Measurements from ENCODE around the gene TIMM23B. TPM values are rescaled to one million over a fixed set of nuclear protein-coding genes. Genes with fewer than 3 reads are reported as not detected.
"Not testable (repeated sequence)": the region's sequence is repeated elsewhere in the genome, so short reads cannot be mapped to it uniquely, and the experiment has no call there.

TIMM23B gene
- total RNA-seq, 1 experiment from 2014 or later = 24.2 TPM

DNA sequence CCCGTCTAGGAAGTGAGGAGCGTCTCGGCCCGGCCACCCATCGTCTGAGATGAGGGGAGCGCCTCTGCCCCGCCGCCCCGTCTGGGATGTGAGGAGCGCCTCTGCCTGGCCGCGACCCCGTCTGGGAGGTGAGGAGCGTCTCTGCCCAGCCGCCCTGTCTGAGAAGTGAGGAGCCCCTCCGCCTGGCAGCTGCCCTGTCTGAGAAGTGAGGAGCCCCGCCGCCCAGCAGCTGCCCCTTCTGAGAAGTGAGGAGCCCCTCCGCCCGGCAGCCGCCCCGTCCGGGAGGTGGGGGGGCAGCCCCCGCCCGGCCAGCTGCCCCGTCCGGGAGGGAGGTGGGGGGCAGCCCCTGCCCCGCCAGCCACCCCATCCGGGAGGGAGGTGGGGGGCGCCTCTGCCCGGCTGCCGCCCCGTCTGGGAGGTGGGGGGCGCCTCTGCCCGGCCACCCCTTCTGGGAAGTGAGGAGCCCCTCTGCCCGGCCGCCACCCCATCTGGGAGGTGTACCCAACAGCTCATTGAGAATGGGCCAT is 28.5 kb downstream of the TIMM23B start:
- H3K56ac ChIP-seq (ENCODE audit: insufficient read length, low read depth, low read length); H3K14ac ChIP-seq (ENCODE audit: insufficient read depth, low read length); H3K23ac ChIP-seq (ENCODE audit: insufficient read length, low read depth, low read length); H3K4me1 Mint-ChIP-seq; H4K5ac ChIP-seq (ENCODE audit: insufficient read length, low read depth, low read length); H3K9me3 Mint-ChIP-seq; H2BK20ac ChIP-seq (ENCODE audit: low read depth, low read length, poor library complexity, severe bottlenecking); H3K23me2 ChIP-seq (ENCODE audit: insufficient read length, low read depth, low read length, poor library complexity, severe bottlenecking); H3K79me2 ChIP-seq (ENCODE audit: insufficient read depth, low read length); H3K79me1 ChIP-seq (ENCODE audit: insufficient read depth, low read depth, low read length, poor library complexity, severe bottlenecking); H3T11ph ChIP-seq (ENCODE audit: low read length); H2BK120ac ChIP-seq (ENCODE audit: low read depth, low read length, poor library complexity, severe bottlenecking); DNase-seq; H3K4me1 ChIP-seq (ENCODE audit: insufficient read depth, low read length); H2AK5ac ChIP-seq (ENCODE audit: insufficient read length, low read length); H2BK15ac ChIP-seq (ENCODE audit: low read depth, low read length); H4K20me1 ChIP-seq (ENCODE audit: control insufficient read depth, insufficient read depth, insufficient read length); H3K4me3 Mint-ChIP-seq; H2BK5ac ChIP-seq (ENCODE audit: insufficient read length, low read length); H3K4me2 ChIP-seq (ENCODE audit: insufficient read depth, insufficient read length, low read length); H3K27me3 ChIP-seq (ENCODE audit: insufficient read depth, low read length); H2AFZ ChIP-seq (ENCODE audit: low read length); H3K9ac ChIP-seq (ENCODE audit: extremely low read depth, insufficient read length, low read length); H3K27me3 Mint-ChIP-seq (ENCODE audit: low read depth); H3K18ac ChIP-seq (ENCODE audit: insufficient read length, low read depth, low read length); H4K91ac ChIP-seq (ENCODE audit: insufficient read length, low read depth, low read length); H3K4ac ChIP-seq (ENCODE audit: low read depth, low read length); H3K9me3 ChIP-seq (ENCODE audit: control insufficient read depth, low read depth, low read length); H2BK12ac ChIP-seq (ENCODE audit: insufficient read length, low read depth, low read length); H3K27ac ChIP-seq (ENCODE audit: insufficient read length, low read depth, low read length); H4K8ac ChIP-seq (replicated peaks; ENCODE audit: insufficient read length, low read depth, low read length); H3K27ac Mint-ChIP-seq: not testable (repeated sequence)
- no CpG with 5 or more reads among the region's 37 CpGs for WGBS (ENCODE audit: extremely low coverage, insufficient read length, low lambda C conversion rate)
- peaks cover 11 to 24% (median 14%) of the 10 kb centered on the region in 3 experiments for H3K36me3 Mint-ChIP-seq (ENCODE audit: insufficient read depth in 1 of 3, low read depth in 3 of 3)

DNA sequence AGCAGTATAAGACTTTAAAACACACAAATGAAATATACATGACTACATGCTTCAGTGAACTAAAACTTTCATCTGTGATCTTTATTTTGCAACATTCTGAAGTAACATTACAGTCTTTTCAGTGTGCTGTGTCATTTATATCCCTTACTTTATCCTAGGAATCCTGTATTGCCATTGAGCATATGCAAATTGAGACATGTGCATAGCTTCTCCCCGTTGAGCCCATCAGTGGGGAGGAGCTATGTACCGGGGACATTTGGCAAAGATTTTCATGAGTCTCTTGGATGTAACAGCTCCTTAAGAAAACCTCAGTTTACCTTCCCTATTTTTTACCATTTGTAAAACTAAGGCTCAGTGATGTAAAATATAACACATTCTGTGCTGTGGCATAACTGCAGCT is 29.6 kb downstream of the TIMM23B start:
- H4K5ac ChIP-seq (ENCODE audit: insufficient read length, low read depth, low read length); H3K79me1 ChIP-seq (ENCODE audit: insufficient read depth, low read depth, low read length, poor library complexity, severe bottlenecking); H3T11ph ChIP-seq (ENCODE audit: low read length); H4K20me1 ChIP-seq (ENCODE audit: control insufficient read depth, insufficient read depth, insufficient read length); H3K27me3 ChIP-seq (ENCODE audit: insufficient read depth, low read length); H2BK12ac ChIP-seq (ENCODE audit: insufficient read length, low read depth, low read length); DNase-seq; H2AK5ac ChIP-seq (ENCODE audit: insufficient read length, low read length); H4K8ac ChIP-seq (replicated peaks; ENCODE audit: insufficient read length, low read depth, low read length); H3K23me2 ChIP-seq (ENCODE audit: insufficient read length, low read depth, low read length, poor library complexity, severe bottlenecking); H3K23ac ChIP-seq (ENCODE audit: insufficient read length, low read depth, low read length); H2BK20ac ChIP-seq (ENCODE audit: low read depth, low read length, poor library complexity, severe bottlenecking); H2BK120ac ChIP-seq (ENCODE audit: low read depth, low read length, poor library complexity, severe bottlenecking); H4K91ac ChIP-seq (ENCODE audit: insufficient read length, low read depth, low read length); H3K4me2 ChIP-seq (ENCODE audit: insufficient read depth, insufficient read length, low read length); H3K18ac ChIP-seq (ENCODE audit: insufficient read length, low read depth, low read length); H3K4me1 ChIP-seq (ENCODE audit: insufficient read depth, low read length); H2BK5ac ChIP-seq (ENCODE audit: insufficient read length, low read length); H3K27ac Mint-ChIP-seq; H2BK15ac ChIP-seq (ENCODE audit: low read depth, low read length); H3K56ac ChIP-seq (ENCODE audit: insufficient read length, low read depth, low read length); H3K14ac ChIP-seq (ENCODE audit: insufficient read depth, low read length); H3K27ac ChIP-seq (ENCODE audit: insufficient read length, low read depth, low read length); H3K27me3 Mint-ChIP-seq (ENCODE audit: low read depth); H3K4ac ChIP-seq (ENCODE audit: low read depth, low read length); H3K4me3 Mint-ChIP-seq; H2AFZ ChIP-seq (ENCODE audit: low read length); H3K4me1 Mint-ChIP-seq; H3K9ac ChIP-seq (ENCODE audit: extremely low read depth, insufficient read length, low read length); H3K9me3 ChIP-seq (ENCODE audit: control insufficient read depth, low read depth, low read length); H3K79me2 ChIP-seq (ENCODE audit: insufficient read depth, low read length); H3K9me3 Mint-ChIP-seq: not testable (repeated sequence)
- H3K36me3 Mint-ChIP-seq (ENCODE audit: insufficient read depth in 1 of 3, low read depth in 3 of 3) = peaks cover 8 to 22% (median 14%) of the 10 kb centered on the region in 3 experiments
- WGBS (ENCODE audit: extremely low coverage, insufficient read length, low lambda C conversion rate) = no CpG with 5 or more reads among the region's 2 CpGs

Measured in H9 (cell line).